Activated CD4-positive, alpha-beta T cell treated with anti-CD3 and anti-CD28 coated beads for 36 hours (primary cell): ENCODE measurements around the gene MYH11. TPM values are rescaled to one million over a fixed set of nuclear protein-coding genes. Genes with fewer than 3 reads are reported as not detected.
"Not testable (repeated sequence)": the region's sequence is repeated elsewhere in the genome, so short reads cannot be mapped to it uniquely, and the experiment has no call there.

Experiments used
- ATAC-seq: fragments of 200-7000 bp; cut with Tn5 transposase; one replicate; pipeline ENCODE4 v1.10.0; 2021; ENCODE audit warnings: mild to moderate bottlenecking, moderate library complexity
- CTCF ChIA-PET: fragments of 350-600 bp; sonication (Branson Sonifier 250); formaldehyde crosslinking; loops from one replicate; lab custom pipeline; 2021; ENCODE audit warnings: antibody characterized with exemption; lab: Charles Lee
- POLR2A ChIA-PET: fragments of 350-600 bp; sonication (Branson Sonifier 250); formaldehyde crosslinking; loops from one replicate; lab custom pipeline; 2021; ENCODE audit warnings: antibody characterized with exemption, inconsistent platforms; lab: Charles Lee
- DNase-seq: peaks from one replicate; pipeline ENCODE4 v3.0.0-alpha.2; 2020
- H3K27ac Mint-ChIP-seq: one replicate; pipeline ENCODE4 v1.8.0; 2021; ENCODE audit warnings: mixed read lengths
- H3K27me3 Mint-ChIP-seq: one replicate; pipeline ENCODE4 v1.8.0; 2021; ENCODE audit warnings: mixed read lengths
- H3K36me3 Mint-ChIP-seq: one replicate; pipeline ENCODE4 v1.8.0; 2021; ENCODE audit warnings: low read depth, mixed read lengths
- H3K4me1 Mint-ChIP-seq: one replicate; pipeline ENCODE4 v1.8.0; 2021; ENCODE audit warnings: mixed read lengths
- H3K4me3 Mint-ChIP-seq: one replicate; pipeline ENCODE4 v1.8.0; 2021; ENCODE audit warnings: mild to moderate bottlenecking, moderate library complexity, mixed read lengths
- H3K9me3 Mint-ChIP-seq: one replicate; pipeline ENCODE4 v1.8.0; 2021; ENCODE audit warnings: low read depth, mixed read lengths
- intact Hi-C, 2 experiments: fragments of 100-400 bp; cut with DNase I in 1 of 2; cut with micrococcal nuclease in 1 of 2; formaldehyde crosslinking; loops; one replicate each; pipeline versions ENCODE4 v1.14.2 to v1.15.1; 2022 to 2024; cut with DNase I, micrococcal nuclease
- total RNA-seq, 2 experiments: library from RNA; stranded (reverse); gene quantifications; one replicate each; pipeline ENCODE4 v1.2.3, GENCODE V29; 2021

MYH11 gene
- total RNA-seq, 2 experiments from 2014 or later: not detected

DNA sequence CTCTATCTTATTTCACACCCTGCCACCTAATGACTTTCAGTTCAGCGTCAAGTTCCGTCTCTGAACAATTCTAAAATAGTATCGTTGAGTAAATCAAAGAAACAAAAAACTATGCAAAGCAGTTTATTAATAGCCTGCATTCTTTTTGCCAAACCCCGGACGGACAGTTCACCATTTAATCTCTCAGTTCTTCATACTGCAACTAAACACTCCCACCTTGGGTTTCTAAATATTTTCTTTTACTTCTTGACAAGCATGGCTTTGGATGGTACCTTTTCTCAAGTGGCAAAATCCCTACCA lies 1.2 kb downstream of the MYH11 start:
- Mint-ChIP-seq H3K4me3 (no peak overlapping the region), H3K27me3 (peaks cover 27% of the 10 kb centered on the region), H3K27ac (no peak overlapping the region), H3K4me1 (peaks cover 6% of the 10 kb centered on the region), H3K9me3 (no peaks in the 10 kb centered on the region), H3K36me3 (no peaks in the 10 kb centered on the region)
- DNase-seq: no peak
- CTCF ChIA-PET: no interaction called here
- POLR2A ChIA-PET: no interaction called here
- intact Hi-C loops: no loop called here
- ATAC-seq: no peak

DNA sequence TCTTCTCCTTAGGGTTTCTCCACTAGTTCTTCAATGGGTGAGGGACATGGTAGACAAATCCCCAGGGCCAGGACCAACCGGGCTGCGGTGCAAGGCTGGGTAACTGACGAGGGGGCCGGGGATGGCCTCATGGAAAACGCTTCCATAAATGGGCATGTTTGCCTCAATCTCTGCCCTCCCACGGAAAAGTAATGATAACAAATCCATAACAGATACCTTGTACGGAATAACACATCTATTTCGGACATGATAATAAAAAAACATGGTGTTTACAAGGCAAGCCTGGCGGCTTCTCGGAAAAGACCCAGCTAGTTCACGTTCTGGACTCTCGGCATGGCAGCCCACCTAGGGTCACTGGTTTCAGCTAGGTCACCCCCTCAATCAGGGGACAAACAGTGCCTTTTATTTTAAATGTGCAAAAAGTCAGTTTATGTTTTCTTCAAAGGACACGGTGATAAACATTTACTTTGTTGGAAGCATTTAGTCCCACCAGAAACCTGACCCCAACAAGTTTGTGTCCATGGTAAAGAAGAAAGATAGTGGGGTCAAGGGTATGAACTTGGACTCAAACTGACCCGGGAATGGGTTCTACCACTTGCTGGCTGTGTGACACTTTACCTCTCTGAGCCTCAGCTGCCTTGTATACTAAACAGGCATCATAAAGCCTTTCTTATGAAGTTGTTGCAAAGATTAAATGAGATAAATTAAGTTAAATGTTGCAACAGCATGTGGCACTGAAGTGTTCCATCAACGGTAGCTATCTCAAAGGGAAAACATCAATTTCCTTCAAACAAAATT lies 1.7 kb downstream of the MYH11 start:
- peaks cover 6% of the 10 kb centered on the region for H3K4me1 Mint-ChIP-seq
- no peak overlapping the region for H3K4me3 Mint-ChIP-seq
- no peak overlapping the region for H3K27ac Mint-ChIP-seq
- ATAC-seq (no peak), DNase-seq (no peak)
- H3K27me3 Mint-ChIP-seq: peaks cover 27% of the 10 kb centered on the region
- H3K9me3 Mint-ChIP-seq: no peaks in the 10 kb centered on the region
- POLR2A ChIA-PET: no interaction called here
- CTCF ChIA-PET: no interaction called here
- H3K36me3 Mint-ChIP-seq: no peaks in the 10 kb centered on the region
- intact Hi-C loops: no loop called here

DNA sequence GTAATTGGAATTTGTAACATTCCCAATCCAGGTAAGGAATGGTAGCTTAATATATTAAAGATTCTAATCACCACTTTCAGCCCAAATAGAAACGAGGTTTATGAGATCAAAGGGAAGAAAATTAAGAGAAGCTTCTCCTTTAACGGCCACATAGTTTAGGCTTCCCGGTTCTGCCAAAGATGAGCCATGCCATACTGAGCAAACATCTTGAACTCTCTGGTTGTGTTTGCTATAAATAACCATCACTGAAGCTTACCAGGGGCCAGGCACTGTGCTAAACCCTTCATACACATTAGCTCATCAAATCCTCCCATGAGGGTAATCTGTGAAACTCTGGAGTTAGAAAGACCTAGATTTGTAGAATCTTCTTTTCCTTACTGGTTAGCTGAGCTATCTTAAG lies 2.8 kb downstream of the MYH11 start:
- ATAC-seq: no peak
- H3K9me3 Mint-ChIP-seq: no peaks in the 10 kb centered on the region
- no peaks in the 10 kb centered on the region for H3K36me3 Mint-ChIP-seq
- DNase-seq: no peak
- H3K27me3 Mint-ChIP-seq: peaks cover 27% of the 10 kb centered on the region
- ChIA-PET POLR2A (no interaction called here), CTCF (interaction anchor here (0.6 kb wide), 1 partner anchor 270 kb away, joined by 4 read pairs; no protein-coding TSS in a partner anchor)
- H3K4me1 Mint-ChIP-seq: peaks cover 6% of the 10 kb centered on the region
- H3K27ac Mint-ChIP-seq: no peak overlapping the region
- H3K4me3 Mint-ChIP-seq: no peak overlapping the region
- intact Hi-C loops: no loop called here

DNA sequence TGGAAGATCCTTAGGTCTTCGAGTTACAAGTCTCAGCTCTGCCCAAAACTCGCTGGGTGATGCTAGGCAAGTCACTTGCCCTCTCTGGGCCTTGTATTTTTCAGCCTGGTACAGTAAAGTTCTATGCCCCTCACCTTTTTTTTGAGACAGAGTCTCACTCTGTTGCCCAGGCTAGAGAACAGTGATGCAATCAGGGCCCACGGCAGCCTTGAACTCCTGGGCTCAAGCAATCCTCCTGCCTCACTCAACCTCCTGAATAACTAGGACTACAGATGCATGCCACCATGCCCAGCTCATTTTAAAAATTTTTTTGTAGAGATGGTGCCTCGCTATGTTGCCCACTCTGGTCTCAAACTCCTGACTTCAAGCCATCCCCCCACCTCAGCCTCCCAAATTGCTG lies 3.8 kb downstream of the MYH11 start:
- Mint-ChIP-seq H3K4me3 (no peak overlapping the region), H3K36me3 (no peaks in the 10 kb centered on the region), H3K4me1 (peaks cover 6% of the 10 kb centered on the region), H3K9me3 (no peaks in the 10 kb centered on the region), H3K27me3 (peaks cover 25% of the 10 kb centered on the region), H3K27ac (no peak overlapping the region)
- POLR2A ChIA-PET: no interaction called here
- DNase-seq (no peak), ATAC-seq (no peak)
- intact Hi-C loops: no loop called here
- CTCF ChIA-PET: no interaction called here

DNA sequence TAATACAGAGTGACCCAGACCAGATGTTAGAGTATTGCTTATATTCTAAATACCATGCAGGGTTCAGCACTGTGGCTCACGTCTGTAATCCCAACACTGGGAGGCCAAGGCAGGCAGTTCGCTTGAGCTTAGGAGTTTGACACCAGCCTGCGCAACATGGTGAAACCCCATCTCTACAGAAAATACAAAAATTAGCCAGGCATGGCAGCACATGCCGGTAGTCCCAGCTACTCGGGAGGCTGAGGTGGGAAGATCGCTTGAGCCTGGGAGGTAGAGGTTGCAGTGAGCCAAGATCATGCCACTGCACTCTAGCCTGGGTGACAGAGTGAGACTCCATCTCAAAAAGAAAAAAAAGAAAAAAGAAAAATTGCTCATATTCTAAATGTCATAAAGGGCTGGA lies 6.3 kb downstream of the MYH11 start:
- H3K36me3 Mint-ChIP-seq, H3K9me3 Mint-ChIP-seq, intact Hi-C loops, H3K4me3 Mint-ChIP-seq, POLR2A ChIA-PET, DNase-seq, H3K27ac Mint-ChIP-seq, H3K4me1 Mint-ChIP-seq, H3K27me3 Mint-ChIP-seq, ATAC-seq: not testable (repeated sequence)
- CTCF ChIA-PET: interaction anchor here (0.8 to 1.2 kb wide), 2 partner anchors 29 to 182 kb away, joined by 3 read pairs; no protein-coding TSS in a partner anchor

DNA sequence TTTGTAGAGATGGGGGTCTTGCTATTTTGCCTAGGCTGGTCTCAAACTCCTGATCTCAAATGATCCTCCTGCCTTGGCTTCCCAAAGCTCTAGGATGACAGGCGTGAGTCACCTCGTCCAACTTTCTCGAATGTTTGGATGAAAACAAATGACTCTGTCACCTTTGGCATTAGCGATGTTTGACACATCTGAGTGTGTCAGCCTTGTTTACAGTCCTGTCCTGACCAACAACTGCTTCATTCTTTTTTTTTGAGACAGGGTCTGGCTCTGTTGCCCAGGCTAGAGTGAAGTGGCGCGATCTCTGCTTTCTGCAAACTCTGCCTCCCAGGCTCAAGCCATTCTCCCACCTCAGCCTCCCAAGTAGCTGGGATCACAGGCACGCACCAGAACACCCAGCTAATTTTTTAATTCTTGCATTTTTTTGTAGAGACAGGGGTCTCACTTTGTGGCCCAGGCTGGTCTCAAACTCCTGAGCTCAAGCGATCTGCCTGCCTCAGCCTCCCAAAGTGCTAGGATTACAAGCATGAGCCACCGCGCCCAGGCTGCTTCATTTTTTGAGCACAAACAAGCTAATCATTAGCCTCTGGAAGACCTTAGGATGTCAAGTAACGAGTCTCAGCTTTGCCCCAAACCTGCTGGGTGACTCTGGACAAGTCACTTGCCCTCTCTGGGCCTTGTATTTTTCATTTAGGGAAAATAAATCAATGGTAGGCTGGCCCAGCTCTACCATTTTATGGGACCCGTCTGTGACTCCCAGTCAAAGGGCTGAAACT lies 7.4 kb downstream of the MYH11 start:
- ChIA-PET CTCF (interaction anchor here (0.6 to 1.6 kb wide), 4 partner anchors 25 to 298 kb away, joined by 3 to 6 read pairs (median 3); no protein-coding TSS in a partner anchor), POLR2A (no interaction called here)
- no peaks in the 10 kb centered on the region for H3K9me3 Mint-ChIP-seq
- H3K4me3 Mint-ChIP-seq: no peak overlapping the region
- DNase-seq (no peak), ATAC-seq (no peak)
- H3K36me3 Mint-ChIP-seq: no peaks in the 10 kb centered on the region
- peaks cover 5% of the 10 kb centered on the region for H3K27me3 Mint-ChIP-seq
- no peak overlapping the region for H3K27ac Mint-ChIP-seq
- no peaks in the 10 kb centered on the region for H3K4me1 Mint-ChIP-seq
- intact Hi-C loops: loop anchor here in 1 of 2 experiments (10.0 kb wide), 1 partner anchor 955 kb away; no protein-coding TSS in a partner anchor

DNA sequence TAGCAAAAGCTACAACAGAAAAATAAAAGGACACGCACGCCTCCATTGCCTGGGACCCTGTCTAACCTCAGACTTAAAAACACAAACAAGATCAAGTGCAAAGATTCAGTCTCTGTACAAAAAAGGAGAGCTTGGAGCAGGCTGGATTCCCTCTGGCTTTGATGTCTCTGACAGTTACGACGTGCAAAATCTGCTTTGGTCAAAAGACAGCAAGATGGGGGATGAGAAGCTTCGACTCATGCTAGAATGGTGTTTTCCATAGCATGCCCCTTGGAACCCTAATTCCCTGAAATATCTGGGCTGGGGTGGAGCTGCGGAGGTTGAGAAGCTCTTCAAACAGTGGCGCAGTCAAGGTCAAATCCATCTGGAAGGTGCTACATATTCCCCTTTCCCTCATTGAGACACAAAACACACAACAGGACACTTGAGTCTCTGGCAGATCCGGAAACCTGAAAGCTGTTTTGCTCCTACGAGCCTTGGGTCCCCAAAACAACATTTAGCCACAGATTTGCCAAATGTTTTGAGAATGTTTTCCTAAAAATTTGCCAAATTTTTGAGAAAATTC lies 9.1 kb downstream of the MYH11 start:
- no peaks in the 10 kb centered on the region for H3K36me3 Mint-ChIP-seq
- no peaks in the 10 kb centered on the region for H3K4me1 Mint-ChIP-seq
- DNase-seq (no peak), ATAC-seq (no peak)
- no peak overlapping the region for H3K27ac Mint-ChIP-seq
- no peaks in the 10 kb centered on the region for H3K9me3 Mint-ChIP-seq
- H3K27me3 Mint-ChIP-seq: peaks cover 2% of the 10 kb centered on the region
- POLR2A ChIA-PET: no interaction called here
- intact Hi-C loops: loop anchor here in 1 of 2 experiments (10.0 kb wide), 1 partner anchor 957 kb away; no protein-coding TSS in a partner anchor
- no peak overlapping the region for H3K4me3 Mint-ChIP-seq
- CTCF ChIA-PET: interaction anchor here (0.6 to 1.2 kb wide), 3 partner anchors 10 to 24 kb away, joined by 3 to 4 read pairs (median 3); no protein-coding TSS in a partner anchor

DNA sequence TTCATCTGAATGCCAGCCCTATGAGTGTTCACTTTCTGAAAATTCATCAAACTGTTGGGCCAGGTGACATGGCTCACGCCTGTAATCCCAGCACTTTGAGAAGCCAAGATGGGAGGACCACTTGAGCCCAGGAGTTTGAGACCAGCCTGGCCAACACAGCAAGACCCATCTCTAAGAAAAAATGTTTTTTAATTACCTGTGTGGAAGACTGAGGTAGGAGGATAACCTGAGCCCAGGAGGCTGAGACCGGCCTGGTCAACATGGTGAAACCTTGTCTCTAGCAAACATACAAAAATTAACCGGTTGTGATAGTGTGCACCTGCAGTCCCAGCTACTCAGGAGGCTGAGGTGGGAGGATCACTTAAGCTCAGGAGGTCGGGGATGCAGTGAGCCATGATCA lies 10.3 kb downstream of the MYH11 start:
- ChIA-PET POLR2A (no interaction called here), CTCF (no interaction called here)
- H3K36me3 Mint-ChIP-seq: no peaks in the 10 kb centered on the region
- DNase-seq (no peak), ATAC-seq (no peak)
- H3K4me1 Mint-ChIP-seq: no peaks in the 10 kb centered on the region
- intact Hi-C loops: loop anchor here in 1 of 2 experiments (10.0 kb wide), 1 partner anchor 958 kb away; no protein-coding TSS in a partner anchor
- no peaks in the 10 kb centered on the region for H3K9me3 Mint-ChIP-seq
- H3K4me3 Mint-ChIP-seq: no peak overlapping the region
- no peak overlapping the region for H3K27ac Mint-ChIP-seq
- H3K27me3 Mint-ChIP-seq: peaks cover 2% of the 10 kb centered on the region

DNA sequence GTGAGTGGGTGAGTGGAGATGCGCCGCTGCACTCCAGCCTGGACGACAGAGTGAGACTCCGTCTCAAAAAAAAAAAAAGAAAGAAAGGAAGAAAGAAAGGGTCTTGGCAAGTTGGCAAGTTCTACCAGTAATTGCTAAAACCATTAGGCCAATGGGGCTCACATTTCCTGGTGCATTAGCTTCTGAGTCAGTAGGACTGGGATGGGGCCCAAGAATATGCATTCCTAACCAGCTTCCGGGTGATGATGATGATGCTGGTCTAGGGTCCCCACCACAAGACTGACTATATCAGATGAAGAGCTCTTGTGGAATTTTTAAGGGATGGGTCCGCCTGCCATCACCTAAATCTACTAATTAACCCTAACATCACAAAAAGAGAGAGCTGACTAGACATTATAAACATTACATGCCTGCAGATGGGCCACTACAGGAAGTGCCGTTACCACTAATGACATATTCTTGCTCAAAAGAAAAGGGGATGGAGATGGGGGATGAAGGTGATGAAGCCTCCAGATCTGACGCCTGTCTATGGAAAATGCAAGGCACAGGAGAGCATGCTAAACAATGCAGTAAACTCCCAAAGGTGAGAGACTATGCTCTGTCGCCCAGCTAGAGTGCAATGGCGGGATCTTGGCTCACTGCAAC lies 13.1 kb downstream of the MYH11 start:
- no peaks in the 10 kb centered on the region for H3K36me3 Mint-ChIP-seq
- peaks cover 2% of the 10 kb centered on the region for H3K27me3 Mint-ChIP-seq
- DNase-seq (no peak), ATAC-seq (no peak)
- intact Hi-C loops: loop anchor here in 1 of 2 experiments (10.0 kb wide), 1 partner anchor 961 kb away; no protein-coding TSS in a partner anchor
- POLR2A ChIA-PET: no interaction called here
- H3K9me3 Mint-ChIP-seq: no peaks in the 10 kb centered on the region
- CTCF ChIA-PET: no interaction called here
- H3K4me3 Mint-ChIP-seq: no peak overlapping the region
- H3K27ac Mint-ChIP-seq: no peak overlapping the region
- no peaks in the 10 kb centered on the region for H3K4me1 Mint-ChIP-seq

DNA sequence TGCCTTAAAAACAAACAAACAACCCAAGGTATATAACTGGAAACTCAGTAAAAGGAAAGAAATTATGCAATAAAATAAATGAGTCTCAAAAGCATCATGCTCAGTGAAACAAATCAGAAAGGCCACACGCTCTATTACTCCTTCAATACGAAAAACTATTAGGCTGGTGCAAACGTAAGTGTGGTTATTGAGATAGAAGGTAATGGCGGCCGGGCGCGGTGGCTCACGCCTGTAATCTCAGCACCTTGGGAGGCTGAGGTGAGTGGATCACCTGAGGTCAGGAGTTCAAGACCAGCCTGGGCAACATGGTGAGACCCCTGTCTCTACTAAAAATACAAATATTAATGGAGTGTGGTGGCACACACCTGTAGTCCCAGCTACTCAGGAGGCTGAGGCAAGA lies 17.6 kb downstream of the MYH11 start:
- DNase-seq, H3K9me3 Mint-ChIP-seq, POLR2A ChIA-PET, H3K4me3 Mint-ChIP-seq, ATAC-seq, H3K36me3 Mint-ChIP-seq, H3K27me3 Mint-ChIP-seq, H3K4me1 Mint-ChIP-seq, H3K27ac Mint-ChIP-seq, intact Hi-C loops: not testable (repeated sequence)
- CTCF ChIA-PET: interaction anchor here (0.7 kb wide), 1 partner anchor 10 kb away, joined by 3 read pairs; no protein-coding TSS in a partner anchor

DNA sequence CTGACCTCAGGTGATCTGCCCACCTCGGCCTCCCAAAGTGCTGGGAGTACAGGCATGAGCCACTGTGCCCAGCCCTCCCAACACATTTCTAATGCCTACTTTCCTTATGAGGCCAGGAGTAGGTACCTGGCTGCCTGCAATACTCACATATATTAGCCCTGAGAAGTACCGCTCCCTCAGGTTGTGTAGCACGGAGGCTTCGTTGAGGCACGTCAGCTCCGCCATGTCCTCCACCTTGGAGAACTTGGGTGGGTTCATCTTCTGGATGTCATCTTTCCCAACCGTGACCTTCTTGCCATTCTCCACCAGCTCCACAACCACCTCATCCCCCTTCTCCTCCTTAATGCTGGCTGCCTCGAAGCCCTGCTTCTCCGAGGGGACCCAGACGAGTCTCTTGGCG lies 19.1 kb downstream of the MYH11 start:
- H3K4me3 Mint-ChIP-seq: no peak overlapping the region
- DNase-seq (no peak), ATAC-seq (no peak)
- peaks cover 5% of the 10 kb centered on the region for H3K4me1 Mint-ChIP-seq
- H3K27ac Mint-ChIP-seq: no peak overlapping the region
- intact Hi-C loops: no loop called here
- H3K36me3 Mint-ChIP-seq: no peaks in the 10 kb centered on the region
- H3K9me3 Mint-ChIP-seq: no peaks in the 10 kb centered on the region
- CTCF ChIA-PET: interaction anchor here (0.6 kb wide), 1 partner anchor 10 kb away, joined by 3 read pairs; no protein-coding TSS in a partner anchor
- POLR2A ChIA-PET: no interaction called here
- no peaks in the 10 kb centered on the region for H3K27me3 Mint-ChIP-seq
